Left ventricle myocardium inferior (tissue), 1 donor: Measurements from ENCODE around the gene SMARCA1. TPM values are rescaled to one million over a fixed set of nuclear protein-coding genes. Genes with fewer than 3 reads are reported as not detected.
"Not testable (repeated sequence)": the region's sequence is repeated elsewhere in the genome, so short reads cannot be mapped to it uniquely, and the experiment has no call there.

Experiments used
- DNase-seq: peaks from one replicate; pipeline ENCODE4 v3.0.0-alpha.2; 2020
- H3K27ac ChIP-seq: fragments of 200-600 bp; replicated peaks from 2 replicates; pipeline ENCODE4 v1.8.0; 2021
- H3K27me3 ChIP-seq: fragments of 200-600 bp; 2 replicates; pipeline ENCODE4 v1.8.0; 2021; ENCODE audit warnings: low read depth
- H3K36me3 ChIP-seq: fragments of 200-600 bp; 2 replicates; pipeline ENCODE4 v1.8.0; 2021
- H3K4me1 ChIP-seq: fragments of 200-600 bp; 2 replicates; pipeline ENCODE4 v1.8.0; 2021
- H3K4me3 ChIP-seq: fragments of 200-600 bp; 2 replicates; pipeline ENCODE4 v1.8.0; 2021; ENCODE audit warnings: mild to moderate bottlenecking, moderate library complexity
- H3K9me3 ChIP-seq: fragments of 200-600 bp; replicated peaks from 2 replicates; pipeline ENCODE4 v1.8.0; 2021
- CTCF ChIP-seq: fragments of 200-600 bp; IDR thresholded peaks from 2 replicates; pipeline ENCODE4 v1.8.0; 2021; ENCODE audit warnings: antibody characterized with exemption, mild to moderate bottlenecking, borderline replicate concordance
- intact Hi-C: fragments of 100-400 bp; cut with micrococcal nuclease; formaldehyde crosslinking; loops from one replicate; pipeline ENCODE4 v1.11.0; 2022
- long read RNA-seq: library from polyadenylated mRNA; unstranded; transcript quantifications from one replicate; pipeline ENCODE4 v2.0.0, GENCODE V29; 2021
- total RNA-seq: library from RNA; stranded (reverse); fragmentation: NEBNext Ultra II Directional; extraction: Animal tissue kit (Norgen Biotek cat#: 25700); gene quantifications from one replicate; pipeline ENCODE4 v1.2.1, GENCODE V29; 2021
- donor health status: DM: no; HTN: yes; CAD: no; lungs with severe emphysema.

The SMARCA1 gene
- 31.3 TPM for total RNA-seq
- long read RNA-seq, transcript SMARCA1-203 (24 exons, 3,948 nt), result major isoform, 30 of 77 reads
- long read RNA-seq, transcript SMARCA1-201 (25 exons, 3,564 nt), result minor isoform, 12 of 77 reads
- long read RNA-seq, partial matches to known transcripts, result 2 of 77 reads
- long read RNA-seq, other reads (novel, unspliced or antisense), result 33 of 77 reads

DNA sequence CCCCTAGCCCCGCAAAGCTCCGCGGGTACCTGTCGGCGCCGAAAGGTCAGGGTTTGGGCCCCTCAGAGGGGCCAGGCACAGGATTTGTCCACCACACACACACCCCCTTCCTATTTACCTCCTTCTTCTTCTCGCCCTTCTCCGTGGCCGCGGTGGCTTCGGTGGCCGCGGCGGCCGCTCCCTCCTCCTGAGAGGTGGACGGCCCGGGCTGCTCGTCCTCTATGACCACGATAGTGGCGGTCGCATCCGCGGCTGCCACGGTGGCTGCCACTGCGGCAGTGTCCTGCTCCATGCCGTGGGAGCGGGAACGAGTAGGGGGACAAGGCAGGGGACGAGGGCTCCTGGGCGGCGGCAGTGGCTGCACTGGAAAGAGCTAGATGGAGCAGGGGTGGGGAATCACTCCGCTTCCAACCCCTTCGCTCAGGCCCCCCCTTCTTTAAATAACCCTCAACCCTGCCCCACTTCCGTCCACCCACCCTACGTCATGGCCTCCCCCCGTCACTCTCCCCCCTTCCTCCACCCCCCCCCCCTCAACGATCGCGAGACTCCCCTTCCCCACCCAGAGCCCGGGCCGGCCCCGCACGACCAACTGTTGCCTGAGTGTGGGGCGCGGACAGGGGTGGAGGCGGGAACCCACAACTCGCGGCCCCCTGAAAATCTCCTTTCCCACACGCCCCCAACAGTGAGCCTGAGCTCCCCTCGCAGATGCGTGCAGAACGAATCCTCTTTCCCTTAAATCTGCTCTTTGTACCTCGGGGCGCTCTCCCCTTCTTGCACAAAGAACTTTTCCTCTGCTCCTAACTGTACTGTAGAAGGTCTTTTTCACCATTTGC lies at the start of gene SMARCA1:
Gene SMARCA1 (minus strand): TSS at position 412 of the 833 bp plus-strand sequence. CDS start 120 bp downstream, at position 292.
- Histone ChIP-seq H3K4me1 (peaks cover 10% of the 10 kb centered on the region), H3K4me3 (peak within 1 kb of the TSS; percentile 85), H3K27me3 (no peaks in the 10 kb centered on the region), H3K27ac (peak within 1 kb of the TSS; percentile 88), H3K9me3 (no peaks in the 10 kb centered on the region), H3K36me3 (no peaks in the 10 kb centered on the region)
- intact Hi-C loops, result no loop called here
- TF ChIP-seq CTCF, result no peak
- peak; percentile 48 for DNase-seq

- H3K27me3 ChIP-seq, result no peaks in the 10 kb centered on the region
- no peak for TF ChIP-seq CTCF
- H3K36me3 ChIP-seq, result peaks cover 53% of the 10 kb centered on the region
- no peaks in the 10 kb centered on the region for H3K9me3 ChIP-seq
- intact Hi-C loops, result no loop called here
- no peak overlapping the region for H3K27ac ChIP-seq
- H3K4me1 ChIP-seq, result no peaks in the 10 kb centered on the region
- no peak for DNase-seq
- H3K4me3 ChIP-seq, result no peak overlapping the region
Measured at GRCh38 chrX:129572422-129572821, 49.1 kb upstream of the SMARCA1 start.

- Histone ChIP-seq H3K4me3 (no peak overlapping the region), H3K9me3 (no peaks in the 10 kb centered on the region), H3K4me1 (peaks cover 16% of the 10 kb centered on the region), H3K27ac (no peak overlapping the region), H3K27me3 (no peaks in the 10 kb centered on the region), H3K36me3 (peaks cover 36% of the 10 kb centered on the region)
- intact Hi-C loops, result no loop called here
- DNase-seq, result no peak
- no peak for TF ChIP-seq CTCF
Measured at GRCh38 chrX:129568349-129568748, 45.1 kb upstream of the SMARCA1 start.

DNA sequence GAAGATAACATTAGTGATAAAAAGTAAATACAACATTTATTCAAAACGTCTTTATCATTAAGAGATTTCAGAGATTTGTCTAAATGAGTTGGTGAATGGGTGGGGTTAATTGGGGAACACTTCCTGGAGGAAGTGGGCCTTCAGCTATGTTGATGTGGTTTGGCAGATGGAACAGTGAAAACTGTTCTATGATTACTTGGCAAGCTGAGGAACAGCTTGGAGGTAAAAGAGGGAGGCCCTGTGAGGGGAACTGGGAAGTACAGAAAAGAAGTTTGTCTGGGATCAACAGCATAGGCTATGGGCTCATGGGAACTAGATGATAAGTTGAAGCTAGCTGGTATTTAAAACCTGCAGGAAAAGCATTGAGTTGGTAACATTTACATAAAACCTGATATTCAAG lies 42.8 kb upstream of the SMARCA1 start:
- Histone ChIP-seq H3K4me3 (no peak overlapping the region), H3K27ac (no peak overlapping the region), H3K4me1 (peaks cover 16% of the 10 kb centered on the region), H3K27me3 (no peaks in the 10 kb centered on the region), H3K36me3 (peaks cover 56% of the 10 kb centered on the region), H3K9me3 (no peaks in the 10 kb centered on the region)
- intact Hi-C loops, result no loop called here
- no peak for TF ChIP-seq CTCF
- DNase-seq, result no peak

DNA sequence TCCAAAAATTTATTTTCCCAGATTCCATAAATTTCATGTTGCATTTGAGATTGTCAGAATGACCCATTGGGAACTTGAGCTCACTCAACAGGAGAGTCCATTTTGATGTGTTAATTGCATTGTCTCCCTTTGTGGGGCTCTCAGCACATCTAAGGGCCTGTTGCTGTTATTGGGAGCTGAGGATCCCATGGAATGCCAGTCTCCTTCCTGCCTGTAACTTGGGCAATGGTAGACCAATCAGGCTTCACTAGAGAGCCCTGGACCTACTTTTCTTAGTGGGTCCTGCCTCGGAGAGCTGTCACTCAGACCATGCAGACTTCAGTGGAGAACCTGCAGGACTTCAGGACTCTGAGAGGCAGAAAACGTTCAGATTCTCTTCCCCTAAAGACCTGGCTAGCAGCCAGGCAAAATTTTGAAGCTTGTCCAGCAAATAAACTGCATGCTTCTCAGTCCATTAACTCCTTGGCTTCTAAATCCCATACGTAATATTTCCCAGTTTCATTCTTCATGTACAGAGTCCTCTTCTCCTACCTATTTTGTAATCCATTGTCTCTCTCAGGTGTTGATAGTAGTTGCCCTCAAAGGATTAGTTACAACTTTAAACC lies 41.9 kb upstream of the SMARCA1 start:
- Histone ChIP-seq H3K9me3 (no peaks in the 10 kb centered on the region), H3K36me3 (peaks cover 58% of the 10 kb centered on the region), H3K27ac (no peak overlapping the region), H3K4me3 (no peak overlapping the region), H3K4me1 (peaks cover 16% of the 10 kb centered on the region), H3K27me3 (no peaks in the 10 kb centered on the region)
- TF ChIP-seq CTCF, result no peak
- intact Hi-C loops, result no loop called here
- DNase-seq, result no peak

GRCh38 chrX:129564345-129564744 lies 41.1 kb upstream of the SMARCA1 start:
- DNase-seq, result not testable (repeated sequence)
- peaks cover 56% of the 10 kb centered on the region for H3K36me3 ChIP-seq

More at GRCh38 chrX:129564345-129564744, 41.1 kb upstream of the SMARCA1 start:
- intact Hi-C loops, H3K27me3 ChIP-seq, H3K4me3 ChIP-seq, H3K27ac ChIP-seq, H3K9me3 ChIP-seq: not testable (repeated sequence)
- peaks cover 16% of the 10 kb centered on the region for H3K4me1 ChIP-seq
